ENCODE measurements around the gene RAB24. TPM values are rescaled to one million over a fixed set of nuclear protein-coding genes. Genes with fewer than 3 reads are reported as not detected.

The RAB24 gene
- total and polyA plus RNA-seq, 9 donors: 17.0 to 40.4 (median 26.8) TPM

DNA sequence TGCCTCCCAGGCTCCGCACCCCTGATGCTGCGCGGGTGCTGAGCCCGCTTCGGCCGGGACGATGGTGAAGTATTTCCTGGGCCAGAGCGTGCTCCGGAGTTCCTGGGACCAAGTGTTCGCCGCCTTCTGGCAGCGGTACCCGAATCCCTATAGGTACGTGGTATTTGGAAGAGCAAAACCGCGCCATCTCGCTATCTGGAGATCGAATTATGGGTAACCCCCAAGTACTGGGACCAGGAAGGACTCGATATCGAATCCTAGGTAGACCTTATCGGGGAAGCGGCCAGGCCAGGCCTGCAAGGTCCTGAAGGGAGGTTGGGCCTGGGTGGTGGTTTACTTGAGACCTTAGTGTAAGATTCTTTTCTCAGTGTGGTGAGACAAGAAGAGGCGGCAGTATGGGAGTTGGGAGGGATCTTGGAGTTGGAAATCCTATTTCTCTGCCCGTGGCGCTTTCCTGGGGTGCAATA, 439 bp upstream of the RAB24 start:
- H3K9me3 ChIP-seq: no peaks in the 10 kb centered on the region
- no peaks in the 10 kb centered on the region for H3K27me3 ChIP-seq
- H3K4me1 ChIP-seq (ENCODE audit: insufficient read depth): peaks cover 16% of the 10 kb centered on the region
- TF ChIP-seq, protein P1, sequence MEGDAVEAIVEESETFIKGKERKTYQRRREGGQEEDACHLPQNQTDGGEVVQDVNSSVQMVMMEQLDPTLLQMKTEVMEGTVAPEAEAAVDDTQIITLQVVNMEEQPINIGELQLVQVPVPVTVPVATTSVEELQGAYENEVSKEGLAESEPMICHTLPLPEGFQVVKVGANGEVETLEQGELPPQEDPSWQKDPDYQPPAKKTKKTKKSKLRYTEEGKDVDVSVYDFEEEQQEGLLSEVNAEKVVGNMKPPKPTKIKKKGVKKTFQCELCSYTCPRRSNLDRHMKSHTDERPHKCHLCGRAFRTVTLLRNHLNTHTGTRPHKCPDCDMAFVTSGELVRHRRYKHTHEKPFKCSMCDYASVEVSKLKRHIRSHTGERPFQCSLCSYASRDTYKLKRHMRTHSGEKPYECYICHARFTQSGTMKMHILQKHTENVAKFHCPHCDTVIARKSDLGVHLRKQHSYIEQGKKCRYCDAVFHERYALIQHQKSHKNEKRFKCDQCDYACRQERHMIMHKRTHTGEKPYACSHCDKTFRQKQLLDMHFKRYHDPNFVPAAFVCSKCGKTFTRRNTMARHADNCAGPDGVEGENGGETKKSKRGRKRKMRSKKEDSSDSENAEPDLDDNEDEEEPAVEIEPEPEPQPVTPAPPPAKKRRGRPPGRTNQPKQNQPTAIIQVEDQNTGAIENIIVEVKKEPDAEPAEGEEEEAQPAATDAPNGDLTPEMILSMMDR (IDR thresholded peaks at IDR 0.05): no peak
- TF ChIP-seq POLR2A (IDR thresholded peaks at IDR 0.05) (no peak), EP300 (IDR thresholded peaks at IDR 0.05) (no peak)
- peak overlapping the region; percentile 0 to 64 for H3K27ac ChIP-seq
- intact Hi-C loops (cut with DNase I): loop anchor here in 3 of 4 donors (10.0 kb wide), 1 partner anchor 189 kb away; no protein-coding TSS in a partner anchor
- 0 to 1% (median 1%) methylated on average over 17 to 25 of the region's 25 CpGs for WGBS, 3 donors
- H3K36me3 ChIP-seq: no peaks in the 10 kb centered on the region
- no peak for DNase-seq
- peak overlapping the region; percentile 90 for H3K4me3 ChIP-seq

DNA sequence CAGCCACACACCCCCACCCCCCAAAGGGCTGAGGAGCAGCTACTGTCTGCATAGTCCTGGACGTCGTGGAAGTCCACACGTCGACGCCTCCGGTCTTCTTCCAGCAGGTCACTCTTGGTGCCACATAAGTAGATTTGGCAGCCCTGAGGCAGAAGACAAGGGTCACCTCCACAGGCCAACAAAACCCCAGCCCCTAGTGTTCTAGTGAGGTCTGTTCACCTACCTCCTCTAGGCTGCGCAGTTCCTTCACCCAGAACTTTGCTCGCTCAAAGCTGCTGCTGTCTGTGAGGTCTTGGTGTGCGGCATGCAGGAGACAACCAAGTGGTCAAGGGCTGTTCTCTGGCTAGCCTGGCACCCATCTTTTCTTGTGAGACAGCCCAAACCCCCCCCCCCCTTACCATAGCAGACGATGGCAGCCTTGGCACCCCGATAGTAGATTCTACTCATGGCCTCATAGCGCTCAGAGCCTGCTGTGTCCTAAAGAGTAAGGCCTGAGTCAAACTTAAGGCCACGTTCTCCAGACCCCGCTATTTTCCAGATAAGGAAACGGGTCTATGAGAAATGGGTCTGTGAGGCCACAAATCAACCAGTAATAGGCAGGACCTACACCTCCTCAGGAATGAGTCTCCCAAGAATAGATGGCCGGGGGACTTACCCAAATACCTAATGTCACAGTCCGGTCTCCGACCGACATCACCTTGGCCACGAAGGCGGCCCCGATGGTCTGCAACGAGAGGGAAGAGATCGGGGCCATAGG, 987 bp downstream of the RAB24 start:
- Histone ChIP-seq H3K27me3 (no peaks in the 10 kb centered on the region), H3K4me1 (ENCODE audit: insufficient read depth) (peaks cover 16% of the 10 kb centered on the region), H3K9me3 (no peaks in the 10 kb centered on the region), H3K4me3 (peak overlapping the region; percentile 90), H3K36me3 (no peaks in the 10 kb centered on the region), H3K27ac (peak overlapping the region in 1 of 2 donors; percentile 60)
- TF ChIP-seq POLR2A (IDR thresholded peaks at IDR 0.05): no peak
- TF ChIP-seq, protein P1 (IDR thresholded peaks at IDR 0.05): no peak
- no peak for TF ChIP-seq EP300 (IDR thresholded peaks at IDR 0.05)
- DNase-seq: no peak
- 23 to 32% (median 24%) methylated on average over 24 of the region's 24 CpGs for WGBS, 3 donors
- intact Hi-C loops (cut with DNase I): loop anchor here in 3 of 4 donors (10.0 kb wide), 1 partner anchor 188 kb away; no protein-coding TSS in a partner anchor

DNA sequence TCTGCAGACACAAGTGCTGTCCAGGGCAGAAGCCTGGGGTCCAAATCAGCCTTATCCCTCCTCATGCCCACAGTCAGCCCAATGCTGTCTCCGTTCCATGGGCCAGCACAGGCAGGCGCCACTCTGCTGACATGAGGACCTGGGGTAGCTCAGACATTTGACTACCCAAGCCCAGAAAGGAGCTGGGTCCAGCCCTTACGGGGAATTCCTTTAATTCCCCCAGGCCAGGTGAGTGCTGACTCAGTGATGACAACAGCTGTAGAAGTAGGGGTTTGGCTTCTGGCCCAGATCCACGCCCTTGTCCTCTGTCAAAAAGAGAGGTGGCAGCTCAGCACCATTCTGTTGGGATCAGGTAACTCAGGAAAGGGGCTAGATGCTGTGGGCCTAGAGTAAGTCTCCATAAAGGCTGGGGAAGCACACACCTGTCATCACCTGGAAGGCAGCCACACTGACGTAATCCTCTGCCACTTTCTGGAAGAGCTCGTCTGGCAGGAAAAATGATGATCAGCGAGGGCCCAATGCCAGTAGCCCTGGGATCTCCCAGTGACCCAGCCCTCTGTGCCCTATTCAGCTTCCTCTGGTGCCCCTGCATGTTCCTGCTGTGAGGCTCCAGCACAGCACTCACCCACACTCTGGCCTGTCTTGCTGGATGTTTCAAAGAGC, 1.9 kb downstream of the RAB24 start:
- Histone ChIP-seq H3K4me3 (no peak overlapping the region), H3K27ac (no peak overlapping the region), H3K27me3 (no peaks in the 10 kb centered on the region), H3K9me3 (no peaks in the 10 kb centered on the region), H3K36me3 (no peaks in the 10 kb centered on the region), H3K4me1 (ENCODE audit: insufficient read depth) (peaks cover 16% of the 10 kb centered on the region)
- intact Hi-C loops (cut with DNase I): loop anchor here in 3 of 4 donors (10.0 kb wide), 1 partner anchor 187 kb away; no protein-coding TSS in a partner anchor
- 68 to 72% (median 71%) methylated on average over 7 of the region's 7 CpGs for WGBS, 3 donors
- DNase-seq: no peak
- TF ChIP-seq, protein P1 (IDR thresholded peaks at IDR 0.05): no peak
- TF ChIP-seq EP300 (IDR thresholded peaks at IDR 0.05) (no peak), POLR2A (IDR thresholded peaks at IDR 0.05) (no peak)

DNA sequence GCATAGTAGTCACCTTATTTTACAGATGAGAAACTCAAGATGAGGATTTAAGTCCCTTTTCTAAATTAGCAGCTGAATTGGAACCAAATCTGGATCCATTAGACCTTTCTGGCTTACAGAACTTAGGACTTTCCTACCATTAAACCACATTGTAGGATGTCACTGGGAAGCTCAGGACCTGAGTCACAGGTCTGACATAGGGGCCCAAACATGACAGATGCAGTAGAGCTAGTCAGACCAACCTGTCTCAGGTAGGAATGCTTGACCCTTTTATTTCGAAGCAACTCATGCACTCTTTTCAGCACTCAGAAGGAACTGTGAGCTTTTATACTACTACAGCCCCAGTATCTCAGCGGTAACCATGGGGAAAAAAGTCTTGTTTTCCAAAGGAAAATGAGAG, 2.6 kb downstream of the RAB24 start:
- H3K4me3 ChIP-seq: no peak overlapping the region
- no peak for DNase-seq
- 85 to 89% (median 85%) methylated on average over 2 of the region's 2 CpGs for WGBS, 3 donors
- H3K9me3 ChIP-seq: no peaks in the 10 kb centered on the region
- no peaks in the 10 kb centered on the region for H3K36me3 ChIP-seq
- peak overlapping the region in 1 of 2 donors; percentile 6 for H3K27ac ChIP-seq
- no peaks in the 10 kb centered on the region for H3K27me3 ChIP-seq
- peaks cover 16% of the 10 kb centered on the region for H3K4me1 ChIP-seq (ENCODE audit: insufficient read depth)
- TF ChIP-seq, protein P1 (IDR thresholded peaks at IDR 0.05): no peak
- no peak for TF ChIP-seq EP300 (IDR thresholded peaks at IDR 0.05)
- no peak for TF ChIP-seq POLR2A (IDR thresholded peaks at IDR 0.05)
- intact Hi-C loops (cut with DNase I): loop anchor here in 3 of 4 donors (10.0 kb wide), 1 partner anchor 186 kb away; no protein-coding TSS in a partner anchor
